SK-N-SH (cell line): ENCODE results near the gene LGALS12.

ENCODE experiments used
- ELF1 ChIP-seq: IDR thresholded peaks from 2 replicates; pipeline ENCODE4 v1.4.0; 2012
- EP300 ChIP-seq, 2 experiments: IDR thresholded peaks; 2 replicates each; pipeline versions ENCODE4 v1.4.0 to v1.6.1; 2012; ENCODE audit warnings: borderline replicate concordance in 1 of 2, low read depth in 1 of 2, low read length in 1 of 2
- EZH2phosphoT487 ChIP-seq: fragments of 200-600 bp; sonication (generic); IDR thresholded peaks from 2 replicates; pipeline ENCODE4 v1.6.1; 2017; ENCODE audit warnings: low read depth, mixed run types, mild to moderate bottlenecking, antibody characterized with exemption, moderate library complexity, borderline replicate concordance
- FOXM1 ChIP-seq: IDR thresholded peaks from 2 replicates; pipeline ENCODE4 v1.4.0; 2012; ENCODE audit warnings: low read depth, mild to moderate bottlenecking
- GABPA ChIP-seq: IDR thresholded peaks from 2 replicates; pipeline ENCODE4 v1.4.0; 2012; ENCODE audit warnings: low read depth, mild to moderate bottlenecking
- POLR2AphosphoS5 ChIP-seq: IDR thresholded peaks from 2 replicates; pipeline ENCODE4 v1.6.1; 2012; ENCODE audit warnings: low read depth, low read length
- RAD21 ChIP-seq: IDR thresholded peaks from 2 replicates; pipeline ENCODE4 v1.6.1; 2012; ENCODE audit warnings: mild to moderate bottlenecking, low read length
- SIN3A ChIP-seq: IDR thresholded peaks from 2 replicates; pipeline ENCODE4 v1.6.1; 2012; ENCODE audit warnings: low read depth, mild to moderate bottlenecking, low read length, moderate library complexity, borderline replicate concordance
- TAF1 ChIP-seq: IDR thresholded peaks from 2 replicates; pipeline ENCODE4 v1.6.1; 2012; ENCODE audit warnings: low read depth, mild to moderate bottlenecking, low read length, moderate library complexity, borderline replicate concordance
- TF ChIP-seq, protein P1 (sequence below): fragments of 200-600 bp; sonication (generic); IDR thresholded peaks from 2 replicates; pipeline ENCODE4 v1.6.1; 2017; ENCODE audit warnings: antibody characterized with exemption, mild to moderate bottlenecking, moderate library complexity
- TF ChIP-seq, protein P2 (sequence below): IDR thresholded peaks from 2 replicates; pipeline ENCODE4 v1.6.1; 2012; ENCODE audit warnings: mild to moderate bottlenecking, low read depth, low read length, moderate library complexity

DNA sequence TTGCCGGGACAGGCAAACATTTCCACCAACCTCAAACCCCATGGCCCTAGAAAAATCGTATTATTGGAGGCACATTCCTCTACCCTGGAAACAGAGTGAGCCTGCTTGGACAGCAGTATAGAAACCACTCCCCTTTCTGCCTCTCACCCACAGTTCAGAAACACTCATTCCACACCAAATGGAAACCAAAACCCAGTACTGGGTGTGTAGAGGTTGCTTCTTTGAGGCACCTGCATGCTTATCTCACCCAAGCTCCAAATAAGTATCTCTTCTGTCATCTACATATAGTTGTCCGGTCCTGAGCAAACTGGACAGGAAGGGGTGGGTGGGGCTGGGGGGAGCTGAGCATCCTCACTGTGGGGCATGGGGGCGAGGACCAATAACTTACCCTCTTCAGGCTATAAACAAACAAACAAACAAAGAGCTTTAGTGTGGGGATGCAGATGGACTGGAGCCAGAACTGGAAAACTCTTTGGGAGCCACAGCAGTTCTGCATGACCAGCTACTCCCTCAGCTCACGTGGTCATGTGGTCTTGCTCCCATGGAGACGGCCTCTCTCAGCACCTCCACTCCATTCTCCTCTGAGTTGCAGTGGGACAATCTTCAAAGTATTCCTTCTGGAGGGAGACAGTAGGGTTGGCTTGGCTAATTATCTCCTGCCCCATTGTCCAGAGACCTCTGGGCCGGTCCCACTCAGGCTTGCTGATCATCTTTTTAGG lies 58.3 kb downstream of the LGALS12 start:
- TF ChIP-seq, protein P1, sequence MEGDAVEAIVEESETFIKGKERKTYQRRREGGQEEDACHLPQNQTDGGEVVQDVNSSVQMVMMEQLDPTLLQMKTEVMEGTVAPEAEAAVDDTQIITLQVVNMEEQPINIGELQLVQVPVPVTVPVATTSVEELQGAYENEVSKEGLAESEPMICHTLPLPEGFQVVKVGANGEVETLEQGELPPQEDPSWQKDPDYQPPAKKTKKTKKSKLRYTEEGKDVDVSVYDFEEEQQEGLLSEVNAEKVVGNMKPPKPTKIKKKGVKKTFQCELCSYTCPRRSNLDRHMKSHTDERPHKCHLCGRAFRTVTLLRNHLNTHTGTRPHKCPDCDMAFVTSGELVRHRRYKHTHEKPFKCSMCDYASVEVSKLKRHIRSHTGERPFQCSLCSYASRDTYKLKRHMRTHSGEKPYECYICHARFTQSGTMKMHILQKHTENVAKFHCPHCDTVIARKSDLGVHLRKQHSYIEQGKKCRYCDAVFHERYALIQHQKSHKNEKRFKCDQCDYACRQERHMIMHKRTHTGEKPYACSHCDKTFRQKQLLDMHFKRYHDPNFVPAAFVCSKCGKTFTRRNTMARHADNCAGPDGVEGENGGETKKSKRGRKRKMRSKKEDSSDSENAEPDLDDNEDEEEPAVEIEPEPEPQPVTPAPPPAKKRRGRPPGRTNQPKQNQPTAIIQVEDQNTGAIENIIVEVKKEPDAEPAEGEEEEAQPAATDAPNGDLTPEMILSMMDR: no peak
- TF ChIP-seq GABPA (no peak), ELF1 (no peak), RAD21 (no peak), FOXM1 (no peak), POLR2AphosphoS5 (no peak), TAF1 (no peak), SIN3A (no peak), EZH2phosphoT487 (no peak), EP300 (IDR thresholded peaks at IDR 0.05; ENCODE audit: borderline replicate concordance in 1 of 2, low read depth in 1 of 2, low read length in 1 of 2) (no peak)
- TF ChIP-seq, protein P2, sequence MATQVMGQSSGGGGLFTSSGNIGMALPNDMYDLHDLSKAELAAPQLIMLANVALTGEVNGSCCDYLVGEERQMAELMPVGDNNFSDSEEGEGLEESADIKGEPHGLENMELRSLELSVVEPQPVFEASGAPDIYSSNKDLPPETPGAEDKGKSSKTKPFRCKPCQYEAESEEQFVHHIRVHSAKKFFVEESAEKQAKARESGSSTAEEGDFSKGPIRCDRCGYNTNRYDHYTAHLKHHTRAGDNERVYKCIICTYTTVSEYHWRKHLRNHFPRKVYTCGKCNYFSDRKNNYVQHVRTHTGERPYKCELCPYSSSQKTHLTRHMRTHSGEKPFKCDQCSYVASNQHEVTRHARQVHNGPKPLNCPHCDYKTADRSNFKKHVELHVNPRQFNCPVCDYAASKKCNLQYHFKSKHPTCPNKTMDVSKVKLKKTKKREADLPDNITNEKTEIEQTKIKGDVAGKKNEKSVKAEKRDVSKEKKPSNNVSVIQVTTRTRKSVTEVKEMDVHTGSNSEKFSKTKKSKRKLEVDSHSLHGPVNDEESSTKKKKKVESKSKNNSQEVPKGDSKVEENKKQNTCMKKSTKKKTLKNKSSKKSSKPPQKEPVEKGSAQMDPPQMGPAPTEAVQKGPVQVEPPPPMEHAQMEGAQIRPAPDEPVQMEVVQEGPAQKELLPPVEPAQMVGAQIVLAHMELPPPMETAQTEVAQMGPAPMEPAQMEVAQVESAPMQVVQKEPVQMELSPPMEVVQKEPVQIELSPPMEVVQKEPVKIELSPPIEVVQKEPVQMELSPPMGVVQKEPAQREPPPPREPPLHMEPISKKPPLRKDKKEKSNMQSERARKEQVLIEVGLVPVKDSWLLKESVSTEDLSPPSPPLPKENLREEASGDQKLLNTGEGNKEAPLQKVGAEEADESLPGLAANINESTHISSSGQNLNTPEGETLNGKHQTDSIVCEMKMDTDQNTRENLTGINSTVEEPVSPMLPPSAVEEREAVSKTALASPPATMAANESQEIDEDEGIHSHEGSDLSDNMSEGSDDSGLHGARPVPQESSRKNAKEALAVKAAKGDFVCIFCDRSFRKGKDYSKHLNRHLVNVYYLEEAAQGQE: no peak
